NCI-H345 (cell line): ENCODE measurements around the gene CEACAM16.
A peak's percentile ranks its signal among the peaks of the same experiment; 100 is the strongest.

Experiments used
- DNase-seq: peaks from one replicate; lab custom pipeline; 2025; lab: John Stamatoyannopoulos, UW

CEACAM16 gene

GRCh38 chr19:44725251-44725650, 26.3 kb downstream of the CEACAM16 start:
- DNase-seq: no peak

- DNase-seq: no peak
These were observed 26.7 kb downstream of the CEACAM16 start for GRCh38 chr19:44725684-44726083.

- DNase-seq: no peak
These were observed 27.5 kb downstream of the CEACAM16 start for GRCh38 chr19:44726465-44726864.

- DNase-seq: no peak
These were observed 29.2 kb downstream of the CEACAM16 start for GRCh38 chr19:44728178-44728577.

GRCh38 chr19:44729516-44730033, 30.6 kb downstream of the CEACAM16 start:
- DNase-seq: no peak

GRCh38 chr19:44731081-44731480, 32.1 kb downstream of the CEACAM16 start:
- no peak for DNase-seq

GRCh38 chr19:44731622-44732021, 32.7 kb downstream of the CEACAM16 start:
- DNase-seq: no peak

GRCh38 chr19:44732235-44733014, 33.5 kb downstream of the CEACAM16 start:
- DNase-seq: no peak

GRCh38 chr19:44734357-44734756, 35.4 kb downstream of the CEACAM16 start:
- no peak for DNase-seq

GRCh38 chr19:44735011-44735410, 36.1 kb downstream of the CEACAM16 start:
- no peak for DNase-seq

GRCh38 chr19:44737238-44738071, 38.5 kb downstream of the CEACAM16 start:
- DNase-seq: no peak

GRCh38 chr19:44738136-44738535, 39.2 kb downstream of the CEACAM16 start:
- no peak for DNase-seq

GRCh38 chr19:44738603-44739558, 39.9 kb downstream of the CEACAM16 start:
- DNase-seq: no peak

- no peak for DNase-seq
These were observed 41.4 kb downstream of the CEACAM16 start for GRCh38 chr19:44740351-44740824.

GRCh38 chr19:44741258-44741731, 42.3 kb downstream of the CEACAM16 start:
- DNase-seq: no peak

GRCh38 chr19:44741841-44742329, 42.9 kb downstream of the CEACAM16 start:
- peak; percentile 3 for DNase-seq

- DNase-seq: no peak
These were observed 43.5 kb downstream of the CEACAM16 start for GRCh38 chr19:44742330-44743061.

- DNase-seq: no peak
These were observed 46.0 kb downstream of the CEACAM16 start for GRCh38 chr19:44744871-44745332.

- no peak for DNase-seq
These were observed 46.4 kb downstream of the CEACAM16 start for GRCh38 chr19:44745341-44745831.

GRCh38 chr19:44745887-44746600, 47.1 kb downstream of the CEACAM16 start:
- DNase-seq: no peak
